ENCODE results near the gene HIBADH. TPM values are rescaled to one million over a fixed set of nuclear protein-coding genes. Genes with fewer than 3 reads are reported as not detected.

Gene HIBADH
- total RNA-seq, 1 experiment from 2014 or later: 31.2 TPM

GRCh38 chr7:27647046-27647445 lies 15.6 kb downstream of the HIBADH start:
- H3K27me3 ChIP-seq (ENCODE audit: control insufficient read depth, insufficient read depth, low read length): no peaks in the 10 kb centered on the region
- no peak for TF ChIP-seq TCF7L2 (IDR thresholded peaks at IDR 0.05; ENCODE audit: low read depth, low read length)
- no peak for TF ChIP-seq CTCF (IDR thresholded peaks at IDR 0.05)
- no peak for TF ChIP-seq POLR2AphosphoS5 (IDR thresholded peaks at IDR 0.05; ENCODE audit: low read depth, low read length)
- no peak for TF ChIP-seq REST (IDR thresholded peaks at IDR 0.05; ENCODE audit: insufficient read depth in 1 of 2, low read depth in 2 of 2, low read length in 1 of 2)
- TF ChIP-seq SIN3A (IDR thresholded peaks at IDR 0.05; ENCODE audit: borderline replicate concordance, insufficient read depth, low read depth, low read length): no peak
- no peak overlapping the region for H3K27ac ChIP-seq (ENCODE audit: low read length)
- no peaks in the 10 kb centered on the region for H3K9me3 ChIP-seq (ENCODE audit: control insufficient read depth, insufficient read depth, low read depth, low read length)
- H3K36me3 ChIP-seq (ENCODE audit: control insufficient read depth, insufficient read depth, low read length): no peaks in the 10 kb centered on the region
- POLR2A ChIA-PET: no interaction called here
- intact Hi-C loops (cut with micrococcal nuclease; ENCODE audit: unreplicated experiment): no loop called here
- H3K4me1 ChIP-seq (ENCODE audit: control insufficient read depth, insufficient read depth, low read length): peaks cover 3% of the 10 kb centered on the region; the same call in 1 of the 2 replicates
- in situ Hi-C loops (cut with HindIII; ENCODE audit: low pct_unique_long_range_greater_than_20kb, low sequenced_read_pairs): no loop called here
- DNase-seq (ENCODE audit: low read depth, low spot score) (no peak), ATAC-seq (no peak)
- BruUV-seq (replicated peaks): no TSS peak
- H3K4me3 ChIP-seq (ENCODE audit: low read depth in 2 of 2, low read length in 2 of 2): no peak overlapping the region
- CTCF ChIA-PET: no interaction called here

GRCh38 chr7:27642271-27642670 lies 20.4 kb downstream of the HIBADH start:
- TF ChIP-seq TCF7L2 (IDR thresholded peaks at IDR 0.05; ENCODE audit: low read depth, low read length) (no peak), POLR2AphosphoS5 (IDR thresholded peaks at IDR 0.05; ENCODE audit: low read depth, low read length) (no peak), SIN3A (IDR thresholded peaks at IDR 0.05; ENCODE audit: borderline replicate concordance, insufficient read depth, low read depth, low read length) (no peak), REST (IDR thresholded peaks at IDR 0.05; ENCODE audit: insufficient read depth in 1 of 2, low read depth in 2 of 2, low read length in 1 of 2) (no peak), CTCF (IDR thresholded peaks at IDR 0.05) (no peak)
- H3K4me1 ChIP-seq (ENCODE audit: control insufficient read depth, insufficient read depth, low read length): peaks cover 16% of the 10 kb centered on the region
- H3K27me3 ChIP-seq (ENCODE audit: control insufficient read depth, insufficient read depth, low read length): no peaks in the 10 kb centered on the region
- H3K4me3 ChIP-seq (ENCODE audit: low read depth in 2 of 2, low read length in 2 of 2): no peak overlapping the region
- in situ Hi-C loops (cut with HindIII; ENCODE audit: low pct_unique_long_range_greater_than_20kb, low sequenced_read_pairs) (no loop called here), intact Hi-C loops (cut with micrococcal nuclease; ENCODE audit: unreplicated experiment) (no loop called here)
- CTCF ChIA-PET: interaction anchor here (0.9 kb wide), 1 partner anchor 133 kb away, joined by 3 read pairs; no protein-coding TSS in a partner anchor
- no peaks in the 10 kb centered on the region for H3K9me3 ChIP-seq (ENCODE audit: control insufficient read depth, insufficient read depth, low read depth, low read length)
- POLR2A ChIA-PET: interaction anchor here (0.5 kb wide), 1 partner anchor 531 kb away, joined by 3 read pairs; no protein-coding TSS in a partner anchor
- DNase-seq (ENCODE audit: low read depth, low spot score) (no peak), ATAC-seq (no peak)
- H3K36me3 ChIP-seq (ENCODE audit: control insufficient read depth, insufficient read depth, low read length): no peaks in the 10 kb centered on the region
- no TSS peak for BruUV-seq (replicated peaks)
- no peak overlapping the region for H3K27ac ChIP-seq (ENCODE audit: low read length)

Data from Panc1 (cell line).